ENCODE data around the gene MAP2K5. TPM values are rescaled to one million over a fixed set of nuclear protein-coding genes. Genes with fewer than 3 reads are reported as not detected.

The MAP2K5 gene
- total RNA-seq, 1 experiment from 2014 or later, result 13.6 TPM

DNA sequence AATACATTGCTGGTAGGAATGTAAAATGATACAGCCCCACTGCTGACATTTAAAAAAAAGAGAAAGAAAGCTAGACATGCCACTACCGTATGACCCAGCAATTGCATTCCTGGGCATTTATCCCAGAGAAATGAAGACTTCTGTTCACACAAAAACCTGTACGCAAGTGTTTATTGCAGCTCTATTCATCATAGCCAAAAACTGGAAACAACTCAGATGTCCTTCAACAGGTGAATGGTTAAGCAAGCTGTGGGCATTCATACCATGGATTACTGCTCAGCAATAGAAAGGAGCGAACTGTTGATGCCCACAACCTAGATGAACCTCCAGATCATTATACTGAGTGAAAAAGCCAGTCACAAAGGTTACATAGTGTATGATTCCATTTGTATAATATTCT lies 132.5 kb downstream of the MAP2K5 start (continued):
- TF ChIP-seq AFF4 (CRISPR knock-in tag; IDR thresholded peaks at IDR 0.05; ENCODE audit: borderline replicate concordance), result no peak

DNA sequence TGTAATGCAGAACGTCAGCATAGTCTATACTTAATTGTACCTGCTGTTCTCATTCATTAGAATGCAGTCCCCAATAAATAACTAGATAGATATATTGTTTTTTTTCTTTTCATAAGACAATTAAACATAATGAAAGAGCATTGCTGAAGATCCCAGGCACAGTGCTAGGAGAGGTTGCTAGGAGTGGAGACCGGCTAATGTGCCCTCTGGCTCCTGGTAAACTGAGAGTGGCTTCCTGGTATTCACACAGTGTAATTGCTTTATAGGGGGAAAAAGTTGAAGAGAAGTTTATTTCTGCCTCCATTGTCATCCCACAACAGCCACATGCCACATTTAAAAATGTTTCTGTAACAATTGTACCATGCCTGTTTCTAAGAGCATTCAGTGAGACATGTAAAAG lies 135.6 kb downstream of the MAP2K5 start:
- no peaks in the 10 kb centered on the region for H3K27me3 Mint-ChIP-seq (ENCODE audit: low read depth)
- ATAC-seq (no peak), DNase-seq (ENCODE audit: low spot score) (no peak)
- no peak overlapping the region for H3K4me3 Mint-ChIP-seq
- H3K36me3 Mint-ChIP-seq, result peaks cover 1% of the 10 kb centered on the region
- H3K4me1 Mint-ChIP-seq, result 0 out of 2 replicates have a peak, but pooled peaks cover 4% of the 10 kb centered on the region
- CTCF ChIA-PET, result interaction anchor here (1.0 kb wide), 1 partner anchor 10 kb away, joined by 4 read pairs; no protein-coding TSS in a partner anchor
- no peak overlapping the region for H3K27ac Mint-ChIP-seq
- peaks cover 3% of the 10 kb centered on the region for H3K9me3 Mint-ChIP-seq
- TF ChIP-seq ZNF425 (CRISPR knock-in tag; conservative IDR thresholded peaks at IDR 0.05) (no peak), GRHL2 (CRISPR knock-in tag; IDR thresholded peaks at IDR 0.05; ENCODE audit: insufficient replicate concordance, severe bottlenecking) (no peak), OVOL2 (CRISPR knock-in tag; IDR thresholded peaks at IDR 0.05; ENCODE audit: borderline replicate concordance) (no peak)
- TF ChIP-seq, protein P1, sequence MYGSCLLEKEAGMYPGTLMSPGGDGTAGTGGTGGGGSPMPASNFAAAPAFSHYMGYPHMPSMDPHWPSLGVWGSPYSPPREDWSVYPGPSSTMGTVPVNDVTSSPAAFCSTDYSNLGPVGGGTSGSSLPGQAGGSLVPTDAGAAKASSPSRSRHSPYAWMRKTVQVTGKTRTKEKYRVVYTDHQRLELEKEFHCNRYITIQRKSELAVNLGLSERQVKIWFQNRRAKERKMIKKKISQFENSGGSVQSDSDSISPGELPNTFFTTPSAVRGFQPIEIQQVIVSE (CRISPR knock-in tag; IDR thresholded peaks at IDR 0.05; ENCODE audit: borderline replicate concordance), result no peak
- TF ChIP-seq, protein P2, sequence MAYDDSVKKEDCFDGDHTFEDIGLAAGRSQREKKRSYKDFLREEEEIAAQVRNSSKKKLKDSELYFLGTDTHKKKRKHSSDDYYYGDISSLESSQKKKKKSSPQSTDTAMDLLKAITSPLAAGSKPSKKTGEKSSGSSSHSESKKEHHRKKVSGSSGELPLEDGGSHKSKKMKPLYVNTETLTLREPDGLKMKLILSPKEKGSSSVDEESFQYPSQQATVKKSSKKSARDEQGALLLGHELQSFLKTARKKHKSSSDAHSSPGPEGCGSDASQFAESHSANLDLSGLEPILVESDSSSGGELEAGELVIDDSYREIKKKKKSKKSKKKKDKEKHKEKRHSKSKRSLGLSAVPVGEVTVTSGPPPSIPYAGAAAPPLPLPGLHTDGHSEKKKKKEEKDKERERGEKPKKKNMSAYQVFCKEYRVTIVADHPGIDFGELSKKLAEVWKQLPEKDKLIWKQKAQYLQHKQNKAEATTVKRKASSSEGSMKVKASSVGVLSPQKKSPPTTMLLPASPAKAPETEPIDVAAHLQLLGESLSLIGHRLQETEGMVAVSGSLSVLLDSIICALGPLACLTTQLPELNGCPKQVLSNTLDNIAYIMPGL (CRISPR knock-in tag; IDR thresholded peaks at IDR 0.05), result no peak
- TF ChIP-seq, protein P3, sequence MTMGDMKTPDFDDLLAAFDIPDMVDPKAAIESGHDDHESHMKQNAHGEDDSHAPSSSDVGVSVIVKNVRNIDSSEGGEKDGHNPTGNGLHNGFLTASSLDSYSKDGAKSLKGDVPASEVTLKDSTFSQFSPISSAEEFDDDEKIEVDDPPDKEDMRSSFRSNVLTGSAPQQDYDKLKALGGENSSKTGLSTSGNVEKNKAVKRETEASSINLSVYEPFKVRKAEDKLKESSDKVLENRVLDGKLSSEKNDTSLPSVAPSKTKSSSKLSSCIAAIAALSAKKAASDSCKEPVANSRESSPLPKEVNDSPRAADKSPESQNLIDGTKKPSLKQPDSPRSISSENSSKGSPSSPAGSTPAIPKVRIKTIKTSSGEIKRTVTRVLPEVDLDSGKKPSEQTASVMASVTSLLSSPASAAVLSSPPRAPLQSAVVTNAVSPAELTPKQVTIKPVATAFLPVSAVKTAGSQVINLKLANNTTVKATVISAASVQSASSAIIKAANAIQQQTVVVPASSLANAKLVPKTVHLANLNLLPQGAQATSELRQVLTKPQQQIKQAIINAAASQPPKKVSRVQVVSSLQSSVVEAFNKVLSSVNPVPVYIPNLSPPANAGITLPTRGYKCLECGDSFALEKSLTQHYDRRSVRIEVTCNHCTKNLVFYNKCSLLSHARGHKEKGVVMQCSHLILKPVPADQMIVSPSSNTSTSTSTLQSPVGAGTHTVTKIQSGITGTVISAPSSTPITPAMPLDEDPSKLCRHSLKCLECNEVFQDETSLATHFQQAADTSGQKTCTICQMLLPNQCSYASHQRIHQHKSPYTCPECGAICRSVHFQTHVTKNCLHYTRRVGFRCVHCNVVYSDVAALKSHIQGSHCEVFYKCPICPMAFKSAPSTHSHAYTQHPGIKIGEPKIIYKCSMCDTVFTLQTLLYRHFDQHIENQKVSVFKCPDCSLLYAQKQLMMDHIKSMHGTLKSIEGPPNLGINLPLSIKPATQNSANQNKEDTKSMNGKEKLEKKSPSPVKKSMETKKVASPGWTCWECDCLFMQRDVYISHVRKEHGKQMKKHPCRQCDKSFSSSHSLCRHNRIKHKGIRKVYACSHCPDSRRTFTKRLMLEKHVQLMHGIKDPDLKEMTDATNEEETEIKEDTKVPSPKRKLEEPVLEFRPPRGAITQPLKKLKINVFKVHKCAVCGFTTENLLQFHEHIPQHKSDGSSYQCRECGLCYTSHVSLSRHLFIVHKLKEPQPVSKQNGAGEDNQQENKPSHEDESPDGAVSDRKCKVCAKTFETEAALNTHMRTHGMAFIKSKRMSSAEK (CRISPR knock-in tag; IDR thresholded peaks at IDR 0.05; ENCODE audit: borderline replicate concordance), result no peak
- POLR2A ChIA-PET, result no interaction called here

DNA sequence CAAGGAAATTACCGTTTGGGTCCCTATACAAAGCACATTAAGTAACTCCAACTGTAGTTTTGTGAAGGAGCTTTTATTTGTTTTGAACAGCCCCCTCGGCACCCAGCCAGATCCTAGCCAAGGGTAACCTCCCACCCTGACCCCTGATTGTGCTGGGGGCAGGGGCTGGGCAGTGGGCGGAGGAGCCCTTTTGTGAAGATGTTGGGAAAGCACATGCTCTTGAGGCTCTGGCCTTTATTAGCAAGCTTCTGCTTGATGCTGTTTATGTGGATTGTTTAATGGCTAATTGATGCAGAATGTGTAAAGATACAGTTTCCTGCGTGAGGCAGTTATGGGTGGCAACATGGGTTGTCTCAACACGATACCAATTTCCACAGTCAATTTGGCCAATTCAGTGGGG lies 136.5 kb downstream of the MAP2K5 start:
- ChIA-PET POLR2A (no interaction called here), CTCF (interaction anchor here (0.6 to 1.0 kb wide), 2 partner anchors 9 to 349 kb away, joined by 3 to 4 read pairs; no protein-coding TSS in a partner anchor)
- H3K27ac Mint-ChIP-seq, result no peak overlapping the region
- peaks cover 9% of the 10 kb centered on the region for H3K36me3 Mint-ChIP-seq
- H3K9me3 Mint-ChIP-seq, result peaks cover 9% of the 10 kb centered on the region
- DNase-seq (ENCODE audit: low spot score) (no peak), ATAC-seq (no peak)
- no peak overlapping the region for H3K4me3 Mint-ChIP-seq
- 0 out of 2 replicates have a peak, but pooled peaks cover 4% of the 10 kb centered on the region for H3K4me1 Mint-ChIP-seq
- no peaks in the 10 kb centered on the region for H3K27me3 Mint-ChIP-seq (ENCODE audit: low read depth)
- TF ChIP-seq TEAD4 (CRISPR knock-in tag; IDR thresholded peaks at IDR 0.05), result no peak
- no peak for TF ChIP-seq TEAD1 (CRISPR knock-in tag; IDR thresholded peaks at IDR 0.05)
- no peak for TF ChIP-seq RELA (CRISPR knock-in tag; IDR thresholded peaks at IDR 0.05; ENCODE audit: borderline replicate concordance)
- no peak for TF ChIP-seq RORB (CRISPR knock-in tag; IDR thresholded peaks at IDR 0.05)
- TF ChIP-seq PREB (CRISPR knock-in tag; IDR thresholded peaks at IDR 0.05; ENCODE audit: borderline replicate concordance), result no peak
- TF ChIP-seq NFE2L1 (CRISPR knock-in tag; IDR thresholded peaks at IDR 0.05), result no peak
- TF ChIP-seq ZNF416 (CRISPR knock-in tag; IDR thresholded peaks at IDR 0.05), result no peak
- no peak for TF ChIP-seq USF1 (CRISPR knock-in tag; IDR thresholded peaks at IDR 0.05)
- TF ChIP-seq, protein P4, sequence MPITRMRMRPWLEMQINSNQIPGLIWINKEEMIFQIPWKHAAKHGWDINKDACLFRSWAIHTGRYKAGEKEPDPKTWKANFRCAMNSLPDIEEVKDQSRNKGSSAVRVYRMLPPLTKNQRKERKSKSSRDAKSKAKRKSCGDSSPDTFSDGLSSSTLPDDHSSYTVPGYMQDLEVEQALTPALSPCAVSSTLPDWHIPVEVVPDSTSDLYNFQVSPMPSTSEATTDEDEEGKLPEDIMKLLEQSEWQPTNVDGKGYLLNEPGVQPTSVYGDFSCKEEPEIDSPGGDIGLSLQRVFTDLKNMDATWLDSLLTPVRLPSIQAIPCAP (CRISPR knock-in tag; IDR thresholded peaks at IDR 0.05), result no peak

Measured in WTC11 (cell line).